Fibroblast of lung (primary cell): ENCODE data around the gene FBN1. TPM values are rescaled to one million over a fixed set of nuclear protein-coding genes. Genes with fewer than 3 reads are reported as not detected.

Source experiments
- DNase-seq, 2 donors: peaks; one replicate each; pipeline versions ENCODE4 v3.0.0 to v3.0.0-alpha.2; 2010; ENCODE audit warnings: low read depth in 2 of 2
- H2AFZ ChIP-seq: 2 replicates; pipeline ENCODE4 v1.5.1; 2012; ENCODE audit warnings: low read length, control low read depth, inconsistent platforms
- H3K27ac ChIP-seq: 2 replicates; pipeline ENCODE4 v1.5.1; 2011; ENCODE audit warnings: low read length, control low read depth; ENCODE audit not compliant: insufficient read depth
- H3K27me3 ChIP-seq: 2 replicates; pipeline ENCODE4 v1.5.1; 2011; ENCODE audit warnings: mild to moderate bottlenecking, low read length; ENCODE audit not compliant: control insufficient read depth, insufficient read depth
- H3K36me3 ChIP-seq: 2 replicates; pipeline ENCODE4 v1.5.1; 2011; ENCODE audit warnings: low read length; ENCODE audit not compliant: control insufficient read depth, insufficient read depth
- H3K4me1 ChIP-seq: 2 replicates; pipeline ENCODE4 v1.5.1; 2011; ENCODE audit warnings: low read length; ENCODE audit not compliant: control insufficient read depth, insufficient read depth; ENCODE audit errors: extremely low read depth
- H3K4me2 ChIP-seq: 2 replicates; pipeline ENCODE4 v1.5.1; 2011; ENCODE audit warnings: low read length, control low read depth; ENCODE audit not compliant: insufficient read depth; ENCODE audit errors: extremely low read depth
- H3K4me3 ChIP-seq, 4 experiments: fragments of 200-600 bp in 1 of 4; sonication (generic) in 1 of 4; replicated peaks in 1 of 4; 2 replicates each; pipeline ENCODE4 v1.5.1; 2011 to 2016; ENCODE audit warnings: low read length in 4 of 4, low read depth in 3 of 4, mild to moderate bottlenecking in 3 of 4, control low read depth in 2 of 4, inconsistent platforms in 1 of 4, mixed read lengths in 1 of 4; ENCODE audit not compliant: insufficient read depth in 1 of 4; ENCODE audit errors: control extremely low read depth in 1 of 4
- H3K79me2 ChIP-seq: 2 replicates; pipeline ENCODE4 v1.5.1; 2012; ENCODE audit warnings: mild to moderate bottlenecking, low read length, inconsistent platforms; ENCODE audit not compliant: control insufficient read depth, insufficient read depth
- H3K9ac ChIP-seq: 2 replicates; pipeline ENCODE4 v1.5.1; 2011; ENCODE audit warnings: mild to moderate bottlenecking, low read length, control low read depth; ENCODE audit not compliant: insufficient read depth
- H3K9me3 ChIP-seq: 2 replicates; pipeline ENCODE4 v1.5.1; 2012; ENCODE audit warnings: low read depth, low read length; ENCODE audit not compliant: control insufficient read depth, insufficient read depth
- H4K20me1 ChIP-seq: 2 replicates; pipeline ENCODE4 v1.5.1; 2011; ENCODE audit warnings: low read length; ENCODE audit not compliant: control insufficient read depth, insufficient read depth; ENCODE audit errors: extremely low read depth
- CTCF ChIP-seq, 2 donors: IDR thresholded peaks in 1 of 2; conservative IDR thresholded peaks in 1 of 2; 1 replicate in 1 of 2; 2 replicates in 1 of 2; pipeline ENCODE4 v1.5.1; 2011 to 2012; ENCODE audit warnings: low read length in 2 of 2, control low read depth in 1 of 2, inconsistent platforms in 1 of 2, low read depth in 1 of 2, mild to moderate bottlenecking in 1 of 2
- EZH2 ChIP-seq: IDR thresholded peaks from 2 replicates; pipeline ENCODE4 v1.5.1; 2012; ENCODE audit warnings: low read length, control low read depth, mild to moderate bottlenecking; ENCODE audit errors: missing control alignments
- polyA plus RNA-seq, 2 donors: library from polyadenylated mRNA; depleted of rRNA in 1 of 2; stranded (reverse) in 1 of 2; unstranded in 1 of 2; fragments of >200 nt; gene quantifications; 2 replicates each; pipeline ENCODE4 v1.2.1, GENCODE V29; 2011 to 2012; ENCODE audit warnings: missing spikeins in 1 of 2
- total RNA-seq: library from RNA; depleted of rRNA; stranded (reverse); fragments of >200 nt; gene quantifications from 2 replicates; pipeline ENCODE4 v1.2.1, GENCODE V29; 2014

Gene FBN1
- total and polyA plus RNA-seq, 2 donors (not counting 1 experiment from before 2014, with no cell fraction given), result 368 to 446 TPM

DNA sequence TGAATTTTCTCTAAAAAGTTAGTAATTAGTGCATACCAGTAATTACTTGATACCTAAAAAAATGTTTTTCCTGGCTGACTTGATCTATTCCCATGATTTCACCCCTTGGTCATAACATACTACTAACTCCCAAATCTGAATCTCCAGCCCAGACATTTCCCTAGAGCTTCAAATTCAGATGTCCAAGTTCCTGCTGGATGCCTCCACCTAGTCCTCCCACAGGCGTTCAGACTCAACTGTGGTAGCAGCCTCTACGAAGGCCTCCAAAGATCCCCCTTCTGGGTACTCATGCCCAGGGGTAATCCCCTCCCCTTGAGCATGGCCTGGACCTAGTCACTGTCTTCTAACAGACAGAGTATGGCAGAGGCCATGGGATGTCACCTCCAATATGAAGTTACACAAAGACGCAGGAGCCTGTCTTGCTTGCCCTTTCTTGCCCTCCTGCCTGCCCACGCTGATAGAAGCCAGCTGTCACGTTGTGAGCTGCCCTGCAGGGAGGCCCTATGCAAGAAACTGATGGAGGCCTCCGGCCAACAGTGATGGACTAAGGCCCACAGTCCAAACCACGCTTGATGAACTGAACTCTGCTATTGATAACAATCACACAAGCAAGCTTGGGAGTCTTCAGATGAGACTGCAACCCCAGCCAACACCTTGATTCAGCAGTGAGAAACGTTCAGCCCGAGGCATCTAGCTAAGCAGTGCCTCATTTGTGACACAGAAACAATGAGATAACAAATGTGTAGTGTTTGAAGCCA is 8.6 kb upstream of the FBN1 start:
- Histone ChIP-seq H3K79me2 (no peaks in the 10 kb centered on the region), H3K4me2 (no peak overlapping the region), H3K4me1 (peaks cover 2% of the 10 kb centered on the region), H2AFZ (no peak overlapping the region), H3K27ac (no peak overlapping the region), H3K36me3 (no peaks in the 10 kb centered on the region), H3K4me3 (no peak overlapping the region), H3K9ac (no peak overlapping the region), H4K20me1 (no peaks in the 10 kb centered on the region), H3K9me3 (no peaks in the 10 kb centered on the region), H3K27me3 (no peaks in the 10 kb centered on the region)
- DNase-seq, result no peak
- TF ChIP-seq CTCF (conservative IDR thresholded peaks at IDR 0.05 in 1 of 2, IDR thresholded peaks at IDR 0.05 in 1 of 2; ENCODE audit: low read depth in 1 of 2, low read length in 2 of 2) (no peak), EZH2 (no peak)

DNA sequence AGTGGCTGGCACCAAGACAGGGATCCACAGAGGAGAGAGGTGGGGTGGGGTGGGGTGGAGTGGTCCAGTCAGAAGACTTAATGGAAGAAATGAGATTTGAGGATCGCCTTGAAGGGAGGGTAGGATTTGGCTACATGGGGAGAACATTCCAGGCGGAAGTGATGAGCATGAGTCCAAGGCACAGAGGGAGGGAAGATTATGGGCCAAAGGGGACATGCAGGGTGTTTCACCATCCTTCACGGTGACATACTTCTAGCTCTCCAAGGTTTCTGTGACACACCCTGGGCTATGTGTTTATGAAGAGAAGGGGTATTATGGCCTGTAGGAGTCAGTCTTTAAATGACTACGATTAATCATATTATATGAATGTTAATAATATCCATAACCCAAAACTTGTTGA is 7.7 kb upstream of the FBN1 start:
- DNase-seq, result no peak
- H3K9me3 ChIP-seq, result no peaks in the 10 kb centered on the region
- no peak overlapping the region for H3K4me3 ChIP-seq
- peaks cover 2% of the 10 kb centered on the region for H3K4me1 ChIP-seq
- no peak overlapping the region for H3K27ac ChIP-seq
- H3K36me3 ChIP-seq, result no peaks in the 10 kb centered on the region
- H3K27me3 ChIP-seq, result no peaks in the 10 kb centered on the region
- H3K9ac ChIP-seq, result no peak overlapping the region
- no peak overlapping the region for H2AFZ ChIP-seq
- TF ChIP-seq CTCF (conservative IDR thresholded peaks at IDR 0.05 in 1 of 2, IDR thresholded peaks at IDR 0.05 in 1 of 2; ENCODE audit: low read depth in 1 of 2, low read length in 2 of 2) (no peak), EZH2 (no peak)
- H4K20me1 ChIP-seq, result no peaks in the 10 kb centered on the region
- H3K4me2 ChIP-seq, result no peak overlapping the region
- no peaks in the 10 kb centered on the region for H3K79me2 ChIP-seq

- no peaks in the 10 kb centered on the region for H3K9me3 ChIP-seq
- no peak overlapping the region for H3K4me3 ChIP-seq
- TF ChIP-seq EZH2 (no peak), CTCF (conservative IDR thresholded peaks at IDR 0.05 in 1 of 2, IDR thresholded peaks at IDR 0.05 in 1 of 2; ENCODE audit: low read depth in 1 of 2, low read length in 2 of 2) (no peak)
- no peaks in the 10 kb centered on the region for H4K20me1 ChIP-seq
- H3K4me1 ChIP-seq, result no peaks in the 10 kb centered on the region
- H2AFZ ChIP-seq, result no peak overlapping the region
- H3K27me3 ChIP-seq, result no peaks in the 10 kb centered on the region
- no peaks in the 10 kb centered on the region for H3K79me2 ChIP-seq
- no peak overlapping the region for H3K4me2 ChIP-seq
- no peak for DNase-seq
- H3K36me3 ChIP-seq, result no peaks in the 10 kb centered on the region
- no peak overlapping the region for H3K9ac ChIP-seq
- no peak overlapping the region for H3K27ac ChIP-seq
Observed at GRCh38 chr15:48652510-48653076, 7.1 kb upstream of the FBN1 start.
